Upper lobe of right lung (tissue), 1 donor: ENCODE results near the gene WDR59. TPM values are rescaled to one million over a fixed set of nuclear protein-coding genes. Genes with fewer than 3 reads are reported as not detected.
"Not testable (repeated sequence)": the region's sequence is repeated elsewhere in the genome, so short reads cannot be mapped to it uniquely, and the experiment has no call there.

Experiments
- ATAC-seq: fragments of 200-7000 bp; cut with Tn5 transposase; one replicate; pipeline ENCODE4 v1.9.1; 2020; ENCODE audit warnings: mild to moderate bottlenecking, moderate library complexity
- DNase-seq: peaks from one replicate; pipeline ENCODE4 v3.0.0-alpha.2; 2020
- H3K27ac ChIP-seq: fragments of 200-600 bp; one replicate; pipeline ENCODE4 v1.8.0; 2022
- H3K27me3 ChIP-seq: fragments of 200-600 bp; one replicate; pipeline ENCODE4 v1.8.0; 2022; ENCODE audit warnings: mild to moderate bottlenecking
- H3K36me3 ChIP-seq: fragments of 200-600 bp; one replicate; pipeline ENCODE4 v1.8.0; 2022
- H3K4me1 ChIP-seq: fragments of 200-600 bp; one replicate; pipeline ENCODE4 v1.8.0; 2022
- H3K4me3 ChIP-seq: fragments of 200-600 bp; one replicate; pipeline ENCODE4 v1.8.0; 2022; ENCODE audit warnings: mild to moderate bottlenecking
- H3K9me3 ChIP-seq: fragments of 200-600 bp; one replicate; pipeline ENCODE4 v1.8.0; 2022
- CTCF ChIP-seq: fragments of 200-600 bp; IDR thresholded peaks from one replicate; pipeline ENCODE4 v1.8.0; 2022; ENCODE audit warnings: antibody characterized with exemption
- intact Hi-C: fragments of 100-400 bp; cut with DNase I; formaldehyde crosslinking; loops from one replicate; pipeline ENCODE4 v1.11.0; 2022
- total RNA-seq: library from RNA; stranded (reverse); fragmentation: NEBNext Ultra II Directional; extraction: Animal tissue kit (Norgen Biotek cat#: 25700); gene quantifications from one replicate; pipeline ENCODE4 v1.2.1, GENCODE V29; 2021
- donor health status: DM: no; HTN: yes; CAD: no; lungs with severe emphysema.

Gene WDR59
- total RNA-seq, 1 donor from 2014 or later = 51.6 TPM

GRCh38 chr16:74923766-74924460, 61.0 kb downstream of the WDR59 start:
- H3K36me3 ChIP-seq = peaks cover 32% of the 10 kb centered on the region
- ATAC-seq = peak; percentile 49
- no peaks in the 10 kb centered on the region for H3K9me3 ChIP-seq
- no peak overlapping the region for H3K27ac ChIP-seq
- intact Hi-C loops = no loop called here
- TF ChIP-seq CTCF = no peak
- no peak for DNase-seq
- H3K27me3 ChIP-seq = no peaks in the 10 kb centered on the region
- no peaks in the 10 kb centered on the region for H3K4me1 ChIP-seq
- H3K4me3 ChIP-seq = no peak overlapping the region

GRCh38 chr16:74922150-74923138, 62.5 kb downstream of the WDR59 start:
- no peaks in the 10 kb centered on the region for H3K27me3 ChIP-seq
- ATAC-seq = peak; percentile 47
- no peak overlapping the region for H3K27ac ChIP-seq

GRCh38 chr16:74921051-74921450, 63.9 kb downstream of the WDR59 start:
- H3K27ac ChIP-seq = no peak overlapping the region
- no peaks in the 10 kb centered on the region for H3K27me3 ChIP-seq
- peaks cover 58% of the 10 kb centered on the region for H3K36me3 ChIP-seq
- no peaks in the 10 kb centered on the region for H3K4me1 ChIP-seq
- H3K9me3 ChIP-seq = no peaks in the 10 kb centered on the region
- no peak for TF ChIP-seq CTCF
- intact Hi-C loops = no loop called here
- DNase-seq (no peak), ATAC-seq (no peak)
- H3K4me3 ChIP-seq = no peak overlapping the region

More at GRCh38 chr16:74922150-74923138, 62.5 kb downstream of the WDR59 start:
- no peak for TF ChIP-seq CTCF
- DNase-seq = no peak
- Histone ChIP-seq H3K9me3 (no peaks in the 10 kb centered on the region), H3K4me1 (no peaks in the 10 kb centered on the region), H3K36me3 (peaks cover 44% of the 10 kb centered on the region), H3K4me3 (no peak overlapping the region)
- intact Hi-C loops = no loop called here

GRCh38 chr16:74909665-74910064, 75.3 kb downstream of the WDR59 start:
- Histone ChIP-seq H3K4me1 (no peaks in the 10 kb centered on the region), H3K9me3 (peaks cover 12% of the 10 kb centered on the region), H3K27ac (no peak overlapping the region), H3K4me3 (no peak overlapping the region), H3K27me3 (no peaks in the 10 kb centered on the region), H3K36me3 (peaks cover 37% of the 10 kb centered on the region)
- intact Hi-C loops = no loop called here
- ATAC-seq (no peak), DNase-seq (no peak)
- no peak for TF ChIP-seq CTCF

GRCh38 chr16:74908759-74909158, 76.2 kb downstream of the WDR59 start:
- DNase-seq, H3K4me3 ChIP-seq, ATAC-seq, intact Hi-C loops, H3K27ac ChIP-seq, H3K27me3 ChIP-seq, H3K4me1 ChIP-seq: not testable (repeated sequence)
- H3K36me3 ChIP-seq = peaks cover 31% of the 10 kb centered on the region
- peaks cover 12% of the 10 kb centered on the region for H3K9me3 ChIP-seq
